ENCODE data around the gene PACS2. TPM values are rescaled to one million over a fixed set of nuclear protein-coding genes. Genes with fewer than 3 reads are reported as not detected.
A peak's percentile ranks its signal among the peaks of the same experiment; 100 is the strongest.

Gene PACS2
- total RNA-seq, 1 donor from 2014 or later: 64.0 TPM

DNA sequence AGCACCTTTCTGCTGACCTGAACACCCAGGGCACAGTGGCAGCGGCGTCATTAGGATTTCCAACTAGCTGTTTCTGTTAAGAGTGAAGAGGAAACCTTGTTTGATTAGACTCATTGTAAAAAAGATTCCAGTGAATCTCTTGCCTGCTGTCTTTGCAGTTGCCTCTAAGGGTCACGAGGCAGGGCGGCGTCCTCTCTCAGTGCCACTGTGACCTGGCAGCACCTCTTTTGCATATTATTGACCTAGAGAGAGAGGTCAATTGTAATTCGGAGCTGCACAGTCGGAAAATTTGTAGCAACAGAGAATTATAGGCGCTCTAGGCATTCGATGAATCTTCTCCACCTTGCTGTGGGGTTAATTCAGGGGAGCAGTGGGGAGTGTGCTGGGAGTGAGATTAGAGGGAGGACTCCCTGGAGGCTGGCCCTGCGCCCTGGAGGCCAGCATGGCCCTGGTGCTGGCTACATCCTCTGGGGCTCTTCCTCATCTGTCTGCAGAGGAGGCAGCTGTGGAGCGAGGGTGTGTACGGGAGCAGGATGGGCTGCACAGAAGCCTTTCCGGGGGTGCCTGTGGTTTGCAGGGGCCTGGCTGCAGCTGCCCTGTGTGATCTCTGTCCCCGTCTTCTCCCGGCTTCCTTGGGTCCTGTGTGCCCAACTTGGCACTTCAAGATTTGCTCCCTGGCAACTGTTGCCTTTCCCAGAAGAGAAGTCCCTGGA is 14.3 kb downstream of the PACS2 start:
- Histone ChIP-seq H3K4me1 (peaks cover 94% of the 10 kb centered on the region), H3K9me3 (replicated peaks) (no peaks in the 10 kb centered on the region), H3K36me3 (no peaks in the 10 kb centered on the region), H3K4me3 (peak overlapping the region; percentile 11), H3K27ac (replicated peaks) (peak overlapping the region; percentile 87), H3K27me3 (ENCODE audit: low read depth) (no peaks in the 10 kb centered on the region)
- TF ChIP-seq, protein P1, sequence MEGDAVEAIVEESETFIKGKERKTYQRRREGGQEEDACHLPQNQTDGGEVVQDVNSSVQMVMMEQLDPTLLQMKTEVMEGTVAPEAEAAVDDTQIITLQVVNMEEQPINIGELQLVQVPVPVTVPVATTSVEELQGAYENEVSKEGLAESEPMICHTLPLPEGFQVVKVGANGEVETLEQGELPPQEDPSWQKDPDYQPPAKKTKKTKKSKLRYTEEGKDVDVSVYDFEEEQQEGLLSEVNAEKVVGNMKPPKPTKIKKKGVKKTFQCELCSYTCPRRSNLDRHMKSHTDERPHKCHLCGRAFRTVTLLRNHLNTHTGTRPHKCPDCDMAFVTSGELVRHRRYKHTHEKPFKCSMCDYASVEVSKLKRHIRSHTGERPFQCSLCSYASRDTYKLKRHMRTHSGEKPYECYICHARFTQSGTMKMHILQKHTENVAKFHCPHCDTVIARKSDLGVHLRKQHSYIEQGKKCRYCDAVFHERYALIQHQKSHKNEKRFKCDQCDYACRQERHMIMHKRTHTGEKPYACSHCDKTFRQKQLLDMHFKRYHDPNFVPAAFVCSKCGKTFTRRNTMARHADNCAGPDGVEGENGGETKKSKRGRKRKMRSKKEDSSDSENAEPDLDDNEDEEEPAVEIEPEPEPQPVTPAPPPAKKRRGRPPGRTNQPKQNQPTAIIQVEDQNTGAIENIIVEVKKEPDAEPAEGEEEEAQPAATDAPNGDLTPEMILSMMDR (IDR thresholded peaks at IDR 0.05; ENCODE audit: borderline replicate concordance): no peak
- intact Hi-C loops (cut with micrococcal nuclease): no loop called here
- no peak for DNase-seq

DNA sequence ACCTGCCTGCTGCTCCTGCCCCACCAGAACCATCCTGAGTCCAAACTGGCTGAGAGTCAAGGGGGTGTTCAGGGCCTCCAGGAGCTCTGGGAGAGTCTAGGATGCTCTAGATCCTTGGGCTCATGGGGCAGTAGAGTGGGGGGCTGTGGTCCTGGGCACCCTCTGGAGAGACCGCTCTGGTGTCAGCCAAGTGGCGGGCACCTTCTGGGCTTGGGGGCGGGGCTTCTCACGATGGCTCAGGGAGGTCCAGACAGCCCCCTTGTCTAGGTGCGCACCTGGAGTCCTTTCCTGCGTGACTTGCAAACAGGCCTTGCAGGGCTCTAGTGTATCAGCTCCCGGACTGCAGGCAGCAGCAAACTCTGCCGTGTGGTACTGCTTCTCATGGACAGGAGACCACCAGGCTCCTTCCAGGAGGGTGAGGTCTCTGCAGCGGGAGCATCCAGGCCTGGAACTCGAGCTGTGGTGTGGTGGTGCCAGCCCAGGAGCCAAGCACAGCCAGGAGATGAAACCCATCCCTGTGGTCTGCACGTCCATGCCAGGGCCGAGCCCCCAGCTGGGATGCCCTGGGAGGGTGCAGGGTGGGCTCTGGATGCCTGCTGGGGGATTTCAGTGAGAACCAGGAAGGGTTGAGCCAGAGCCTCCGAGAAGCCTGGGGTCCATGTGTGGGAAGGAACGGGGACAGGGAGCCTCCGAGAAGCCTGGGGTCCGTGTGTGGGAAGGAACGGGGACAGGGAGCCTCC is 15.0 kb downstream of the PACS2 start:
- Histone ChIP-seq H3K4me1 (peaks cover 94% of the 10 kb centered on the region), H3K36me3 (no peaks in the 10 kb centered on the region), H3K27ac (replicated peaks) (peak overlapping the region; percentile 87), H3K9me3 (replicated peaks) (no peaks in the 10 kb centered on the region), H3K27me3 (ENCODE audit: low read depth) (no peaks in the 10 kb centered on the region), H3K4me3 (no peak overlapping the region)
- DNase-seq: no peak
- TF ChIP-seq, protein P1 (IDR thresholded peaks at IDR 0.05; ENCODE audit: borderline replicate concordance): no peak
- intact Hi-C loops (cut with micrococcal nuclease): no loop called here

DNA sequence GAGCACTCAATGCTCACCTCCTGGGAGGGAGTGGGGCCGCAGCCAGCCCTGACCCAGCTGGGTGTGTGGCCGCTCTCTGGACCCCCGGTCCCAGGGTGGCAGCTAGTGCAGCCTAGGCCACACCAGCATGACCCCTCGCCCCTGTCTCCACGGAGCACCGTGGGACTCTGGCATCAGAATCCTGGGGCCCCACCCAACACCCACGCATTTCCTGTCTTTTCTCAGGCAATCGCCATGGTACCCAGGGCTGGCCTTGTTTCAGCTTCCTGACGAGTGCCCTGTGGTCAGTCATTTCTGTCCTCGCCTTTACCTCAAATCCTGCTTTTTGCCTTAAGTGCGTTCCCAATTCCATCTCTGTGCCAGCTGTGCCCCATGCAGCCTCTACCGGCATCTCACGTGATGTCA is 15.9 kb downstream of the PACS2 start:
- Histone ChIP-seq H3K36me3 (no peaks in the 10 kb centered on the region), H3K27ac (replicated peaks) (peak overlapping the region; percentile 49), H3K4me3 (no peak overlapping the region), H3K27me3 (ENCODE audit: low read depth) (no peaks in the 10 kb centered on the region), H3K9me3 (replicated peaks) (no peaks in the 10 kb centered on the region), H3K4me1 (peaks cover 94% of the 10 kb centered on the region)
- intact Hi-C loops (cut with micrococcal nuclease): no loop called here
- TF ChIP-seq, protein P1 (IDR thresholded peaks at IDR 0.05; ENCODE audit: borderline replicate concordance): no peak
- no peak for DNase-seq

DNA sequence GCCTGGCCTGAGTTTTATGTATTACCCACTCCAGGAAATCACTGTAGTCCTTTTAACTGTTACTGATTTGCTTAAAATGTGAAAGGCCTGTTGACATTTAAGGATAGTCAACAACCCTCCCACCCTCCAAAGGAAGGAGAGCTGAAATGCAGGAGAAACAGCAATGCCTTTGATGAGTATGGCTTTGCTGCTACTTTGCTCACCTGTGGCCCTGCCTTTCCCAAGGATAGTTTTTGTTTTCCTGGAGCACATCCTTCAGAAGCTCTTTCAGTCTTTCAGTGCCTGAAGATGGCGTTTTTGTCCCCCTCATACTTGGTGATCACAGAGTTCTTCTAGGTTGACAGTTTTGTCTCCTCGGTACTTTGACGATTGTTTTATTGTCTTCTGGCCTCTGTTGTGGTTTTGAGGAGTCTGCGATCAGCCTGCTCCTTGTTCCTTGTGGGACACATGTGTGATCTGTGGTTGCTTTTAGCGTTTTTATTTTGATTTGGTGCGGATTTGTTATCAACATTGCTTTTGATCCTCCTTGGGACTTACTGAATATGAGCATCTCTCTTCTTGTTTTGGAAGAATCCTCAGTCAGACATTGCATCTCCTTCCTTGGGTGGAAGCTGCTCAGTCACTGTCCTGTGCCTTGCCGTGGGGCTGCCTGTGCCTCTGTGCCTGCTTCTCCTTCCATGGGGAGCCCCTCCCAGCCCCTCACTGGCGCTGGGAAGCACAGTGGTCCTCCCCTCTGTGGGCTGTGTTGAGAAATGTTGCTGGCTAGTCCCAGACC is 17.2 kb downstream of the PACS2 start:
- TF ChIP-seq, protein P1 (IDR thresholded peaks at IDR 0.05; ENCODE audit: borderline replicate concordance): no peak
- H3K36me3 ChIP-seq: no peaks in the 10 kb centered on the region
- no peak for DNase-seq
- H3K27me3 ChIP-seq (ENCODE audit: low read depth): no peaks in the 10 kb centered on the region
- H3K9me3 ChIP-seq (replicated peaks): no peaks in the 10 kb centered on the region
- intact Hi-C loops (cut with micrococcal nuclease): no loop called here
- peak overlapping the region; percentile 49 for H3K27ac ChIP-seq (replicated peaks)
- H3K4me3 ChIP-seq: no peak overlapping the region
- H3K4me1 ChIP-seq: peaks cover 94% of the 10 kb centered on the region

DNA sequence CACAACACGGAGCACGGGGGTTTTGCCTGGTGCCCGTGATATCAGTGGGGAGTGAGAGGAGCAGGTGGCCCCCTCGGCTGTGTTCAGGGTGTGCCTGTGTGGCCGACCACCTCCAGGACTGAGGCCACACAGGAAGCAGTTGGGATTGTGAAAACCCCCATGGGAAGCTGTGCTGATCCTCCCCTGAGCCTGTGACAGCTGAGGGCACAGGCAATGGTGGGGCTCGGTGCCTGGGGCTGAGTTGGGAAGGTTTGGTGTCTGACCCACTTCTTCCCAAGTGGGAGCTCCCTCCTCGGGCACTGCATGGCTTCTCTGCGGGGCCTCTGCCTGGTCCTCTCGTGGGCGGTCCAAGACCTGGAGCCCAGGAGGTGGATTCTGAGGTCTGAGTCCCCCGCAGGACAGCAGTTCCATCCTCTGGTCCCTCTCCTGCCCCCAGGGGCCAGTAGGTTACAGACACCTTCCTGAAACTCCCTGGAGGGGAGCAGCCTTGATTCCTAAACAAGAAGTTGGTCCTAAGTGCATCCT is 17.9 kb downstream of the PACS2 start:
- H3K27ac ChIP-seq (replicated peaks): no peak overlapping the region
- TF ChIP-seq, protein P1 (IDR thresholded peaks at IDR 0.05; ENCODE audit: borderline replicate concordance): no peak
- no peaks in the 10 kb centered on the region for H3K9me3 ChIP-seq (replicated peaks)
- DNase-seq: no peak
- no peaks in the 10 kb centered on the region for H3K36me3 ChIP-seq
- H3K27me3 ChIP-seq (ENCODE audit: low read depth): no peaks in the 10 kb centered on the region
- H3K4me3 ChIP-seq: no peak overlapping the region
- intact Hi-C loops (cut with micrococcal nuclease): no loop called here
- H3K4me1 ChIP-seq: peaks cover 94% of the 10 kb centered on the region
